WI38 (cell line): ENCODE data around the gene CAPN14.

Experiments
- H3K4me3 ChIP-seq: 2 replicates; pipeline ENCODE4 v1.5.1; 2011; ENCODE audit warnings: low read depth, mild to moderate bottlenecking, control low read depth, low read length
- CTCF ChIP-seq: IDR thresholded peaks from 2 replicates; pipeline ENCODE4 v1.5.1; 2012; ENCODE audit warnings: low read depth, mild to moderate bottlenecking, control low read depth, low read length

CAPN14 gene

GRCh38 chr2:31176742-31177141 lies 40.6 kb downstream of the CAPN14 start:
- H3K4me3 ChIP-seq, result no peak overlapping the region
- TF ChIP-seq CTCF, result no peak

- H3K4me3 ChIP-seq, result no peak overlapping the region
- TF ChIP-seq CTCF, result no peak
Measured at GRCh38 chr2:31171142-31171541, 46.2 kb downstream of the CAPN14 start.

GRCh38 chr2:31170071-31170698 lies 47.1 kb downstream of the CAPN14 start:
- peak; percentile 91 for TF ChIP-seq CTCF
- H3K4me3 ChIP-seq, result no peak overlapping the region

GRCh38 chr2:31168291-31168690 lies 49.0 kb downstream of the CAPN14 start:
- H3K4me3 ChIP-seq, result no peak overlapping the region
- TF ChIP-seq CTCF, result no peak

- no peak for TF ChIP-seq CTCF
- H3K4me3 ChIP-seq, result no peak overlapping the region
Measured at GRCh38 chr2:31166925-31167324, 50.4 kb downstream of the CAPN14 start.

GRCh38 chr2:31163011-31163539 lies 54.2 kb downstream of the CAPN14 start:
- no peak for TF ChIP-seq CTCF
- H3K4me3 ChIP-seq, result no peak overlapping the region

GRCh38 chr2:31161637-31162036 lies 55.7 kb downstream of the CAPN14 start:
- TF ChIP-seq CTCF, result no peak
- H3K4me3 ChIP-seq, result no peak overlapping the region
